Mucosa of descending colon (tissue), 3 donors: Measurements from ENCODE around the gene INHBE. TPM values are rescaled to one million over a fixed set of nuclear protein-coding genes. Genes with fewer than 3 reads are reported as not detected.

Experiments
- ATAC-seq: fragments of 200-7000 bp; cut with Tn5 transposase; one replicate; pipeline ENCODE4 v1.9.1; 2020; ENCODE audit warnings: mild to moderate bottlenecking, moderate library complexity
- DNase-seq, 3 donors: peaks; one replicate each; pipeline ENCODE4 v3.0.0-alpha.2; 2020
- H3K36me3 ChIP-seq: fragments of 200-600 bp; one replicate; pipeline ENCODE4 v1.8.0; 2021; ENCODE audit warnings: low read depth, mild to moderate bottlenecking
- H3K4me1 ChIP-seq: fragments of 200-600 bp; one replicate; pipeline ENCODE4 v1.8.0; 2021; ENCODE audit warnings: low read depth, mild to moderate bottlenecking
- H3K4me3 ChIP-seq: fragments of 200-600 bp; one replicate; pipeline ENCODE4 v1.8.0; 2021; ENCODE audit warnings: mild to moderate bottlenecking
- H3K9me3 ChIP-seq: fragments of 200-600 bp; one replicate; pipeline ENCODE4 v1.8.0; 2021; ENCODE audit warnings: mild to moderate bottlenecking
- intact Hi-C, 2 donors: fragments of 100-400 bp; cut with DNase I in 1 of 2; cut with micrococcal nuclease in 1 of 2; formaldehyde crosslinking; loops; one replicate each; pipeline versions ENCODE4 v1.11.0 to v1.11.1; 2022; cut with DNase I, micrococcal nuclease
- total RNA-seq, 3 donors: library from RNA; stranded (reverse); fragmentation: NEBNext Ultra II Directional in 2 of 3; extraction: Animal tissue kit (Norgen Biotek cat#: 25700) in 2 of 3; gene quantifications; one replicate each; pipeline versions ENCODE4 v1.2.1 to v1.2.4, GENCODE V29; 2021 to 2023
- TF ChIP-seq, protein P1 (sequence below): fragments of 200-600 bp; IDR thresholded peaks from one replicate; pipeline ENCODE4 v1.8.0; 2022; ENCODE audit warnings: antibody characterized with exemption, mild to moderate bottlenecking
- donor health status: DM: no; HTN: no; CAD: no; lungs with moderate emphysema.
- donor health status: DM: no; HTN: no; CAD: no.
- donor health status: DM: no; HTN: yes; CAD: no.

The INHBE gene
- total RNA-seq, 3 donors from 2014 or later = not detected

DNA sequence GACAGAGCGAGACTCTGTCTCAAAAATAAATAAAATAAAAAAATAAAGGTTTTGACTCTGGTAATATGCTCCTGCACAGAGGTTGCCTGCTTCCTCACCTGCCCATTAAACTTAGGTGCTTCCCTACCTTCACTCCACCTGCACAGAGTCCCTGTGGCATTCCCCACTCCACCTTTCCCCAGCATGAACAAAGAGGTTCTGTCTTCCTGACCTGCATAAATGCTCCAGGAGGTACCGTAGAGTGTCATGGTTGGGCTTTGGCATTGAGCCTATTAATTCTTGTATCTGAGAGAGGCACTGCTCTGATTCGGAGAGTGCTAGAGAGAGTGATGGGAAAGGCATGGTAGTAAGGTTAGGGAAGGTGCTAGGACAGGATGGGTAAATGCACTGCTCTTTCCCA is 18.3 kb downstream of the INHBE start:
- no peaks in the 10 kb centered on the region for H3K36me3 ChIP-seq
- intact Hi-C loops = no loop called here
- no peaks in the 10 kb centered on the region for H3K9me3 ChIP-seq
- TF ChIP-seq, protein P1, sequence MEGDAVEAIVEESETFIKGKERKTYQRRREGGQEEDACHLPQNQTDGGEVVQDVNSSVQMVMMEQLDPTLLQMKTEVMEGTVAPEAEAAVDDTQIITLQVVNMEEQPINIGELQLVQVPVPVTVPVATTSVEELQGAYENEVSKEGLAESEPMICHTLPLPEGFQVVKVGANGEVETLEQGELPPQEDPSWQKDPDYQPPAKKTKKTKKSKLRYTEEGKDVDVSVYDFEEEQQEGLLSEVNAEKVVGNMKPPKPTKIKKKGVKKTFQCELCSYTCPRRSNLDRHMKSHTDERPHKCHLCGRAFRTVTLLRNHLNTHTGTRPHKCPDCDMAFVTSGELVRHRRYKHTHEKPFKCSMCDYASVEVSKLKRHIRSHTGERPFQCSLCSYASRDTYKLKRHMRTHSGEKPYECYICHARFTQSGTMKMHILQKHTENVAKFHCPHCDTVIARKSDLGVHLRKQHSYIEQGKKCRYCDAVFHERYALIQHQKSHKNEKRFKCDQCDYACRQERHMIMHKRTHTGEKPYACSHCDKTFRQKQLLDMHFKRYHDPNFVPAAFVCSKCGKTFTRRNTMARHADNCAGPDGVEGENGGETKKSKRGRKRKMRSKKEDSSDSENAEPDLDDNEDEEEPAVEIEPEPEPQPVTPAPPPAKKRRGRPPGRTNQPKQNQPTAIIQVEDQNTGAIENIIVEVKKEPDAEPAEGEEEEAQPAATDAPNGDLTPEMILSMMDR = no peak
- peaks cover 23% of the 10 kb centered on the region for H3K4me1 ChIP-seq
- no peak overlapping the region for H3K4me3 ChIP-seq
- ATAC-seq (no peak), DNase-seq (peak in 1 of 3 donors; percentile 1)

DNA sequence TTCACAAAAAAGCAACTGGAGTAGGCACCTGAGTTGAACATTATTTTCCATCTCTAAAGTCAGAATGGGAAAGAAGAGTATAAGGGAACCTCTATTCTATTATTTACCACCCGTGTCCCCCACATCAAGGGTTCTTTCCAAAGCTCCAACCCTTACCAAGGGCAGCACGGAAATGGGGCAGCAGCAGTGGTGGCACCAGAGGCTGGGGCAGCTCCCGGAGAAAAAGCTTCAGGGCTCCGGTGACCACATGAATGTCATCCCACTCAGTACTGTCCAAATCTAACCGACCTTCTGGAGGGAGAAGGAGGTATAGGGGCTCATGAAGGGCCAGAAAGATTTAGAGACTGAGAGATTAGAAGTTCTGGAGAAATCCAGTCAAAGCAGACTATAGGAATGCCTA is 18.8 kb downstream of the INHBE start:
- Histone ChIP-seq H3K9me3 (no peaks in the 10 kb centered on the region), H3K4me1 (peaks cover 23% of the 10 kb centered on the region), H3K36me3 (no peaks in the 10 kb centered on the region), H3K4me3 (no peak overlapping the region)
- intact Hi-C loops = no loop called here
- TF ChIP-seq, protein P1 = no peak
- ATAC-seq (no peak), DNase-seq (no peak)

GRCh38 chr12:57474430-57474829 is 19.3 kb downstream of the INHBE start:
- intact Hi-C loops = no loop called here
- no peaks in the 10 kb centered on the region for H3K9me3 ChIP-seq
- H3K4me3 ChIP-seq = no peak overlapping the region
- peaks cover 23% of the 10 kb centered on the region for H3K4me1 ChIP-seq
- TF ChIP-seq, protein P1 = no peak
- DNase-seq = peak in 1 of 3 donors; percentile 26
- ATAC-seq = no peak
- H3K36me3 ChIP-seq = no peaks in the 10 kb centered on the region

GRCh38 chr12:57474862-57475261 is 19.8 kb downstream of the INHBE start:
- TF ChIP-seq, protein P1 = no peak
- Histone ChIP-seq H3K4me3 (no peak overlapping the region), H3K36me3 (no peaks in the 10 kb centered on the region), H3K9me3 (no peaks in the 10 kb centered on the region), H3K4me1 (peaks cover 23% of the 10 kb centered on the region)
- intact Hi-C loops = no loop called here
- DNase-seq (peak in 1 of 3 donors; percentile 17), ATAC-seq (no peak)

DNA sequence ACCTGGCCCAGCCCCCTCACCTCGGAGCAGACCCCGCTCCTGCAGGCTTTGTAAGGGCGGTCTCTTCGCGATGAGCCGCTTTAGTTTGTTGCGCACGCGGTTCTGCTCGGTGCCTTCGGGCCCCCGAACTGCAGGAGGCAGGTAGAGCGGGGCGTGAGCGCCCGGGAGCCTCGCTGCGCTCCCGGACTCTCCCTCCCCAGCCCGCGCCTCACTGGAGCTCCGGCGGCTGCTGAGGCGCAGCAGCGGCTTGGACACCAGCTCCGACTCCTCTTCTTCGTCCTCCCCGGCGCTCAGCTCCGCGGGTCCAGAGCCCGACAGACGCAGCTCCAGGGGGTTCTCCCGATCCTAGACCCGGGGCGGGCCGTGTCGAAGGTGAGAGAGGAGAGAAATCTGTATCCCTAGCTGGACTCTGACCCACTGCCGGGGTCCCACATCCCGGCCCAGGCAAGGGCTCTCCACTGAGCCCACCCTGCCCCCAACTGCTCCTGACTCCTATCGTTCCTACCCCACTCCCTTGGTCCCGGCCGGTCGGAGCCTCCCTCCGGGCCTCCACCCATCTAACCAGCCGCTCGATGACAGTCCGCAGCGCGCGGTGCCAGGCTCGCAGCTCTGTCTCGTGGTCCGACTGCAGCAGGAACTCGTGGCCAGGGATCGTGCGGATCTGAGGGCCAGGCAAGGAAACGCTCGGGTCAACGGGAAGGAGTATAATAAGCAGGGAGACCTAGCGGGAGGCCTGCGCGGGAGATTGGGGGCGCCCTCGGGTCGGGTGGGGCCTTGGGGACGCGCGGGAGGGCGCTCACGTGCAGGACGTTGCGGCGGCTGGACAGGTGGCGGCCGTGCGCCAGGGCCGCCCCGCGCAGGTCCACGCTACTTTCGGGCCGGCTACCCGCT is 20.4 kb downstream of the INHBE start:
- Histone ChIP-seq H3K4me3 (no peak overlapping the region), H3K36me3 (no peaks in the 10 kb centered on the region), H3K4me1 (peaks cover 22% of the 10 kb centered on the region), H3K9me3 (no peaks in the 10 kb centered on the region)
- TF ChIP-seq, protein P1 = no peak
- DNase-seq (peak in 1 of 3 donors; percentile 62), ATAC-seq (peak; percentile 21)
- intact Hi-C loops = no loop called here
